Activated CD4-positive, alpha-beta memory T cell treated with anti-CD3 and anti-CD28 coated beads, Interleukin-2, amount 10 ng/mL, durations not matched to agents 7 days and 5 days (primary cell): ENCODE data around the gene CIB4. TPM values are rescaled to one million over a fixed set of nuclear protein-coding genes. Genes with fewer than 3 reads are reported as not detected.

Source experiments
- CTCF ChIA-PET: fragments of 350-600 bp; sonication (Branson Sonifier 250); formaldehyde crosslinking; loops from one replicate; lab custom pipeline; 2021; ENCODE audit warnings: antibody characterized with exemption, inconsistent platforms; lab: Charles Lee
- POLR2A ChIA-PET: fragments of 350-600 bp; sonication (Branson Sonifier 250); formaldehyde crosslinking; loops from one replicate; lab custom pipeline; 2021; ENCODE audit warnings: antibody characterized with exemption; lab: Charles Lee
- DNase-seq: peaks from one replicate; pipeline ENCODE4 v3.0.0-alpha.2; 2020
- H3K27ac Mint-ChIP-seq: one replicate; pipeline ENCODE4 v1.8.0; 2021; ENCODE audit warnings: mild to moderate bottlenecking, mixed read lengths
- H3K27me3 Mint-ChIP-seq: one replicate; pipeline ENCODE4 v1.8.0; 2021; ENCODE audit warnings: mixed read lengths
- H3K36me3 Mint-ChIP-seq: one replicate; pipeline ENCODE4 v1.8.0; 2021; ENCODE audit warnings: low read depth, mixed read lengths
- H3K4me1 Mint-ChIP-seq: one replicate; pipeline ENCODE4 v1.8.0; 2021; ENCODE audit warnings: mixed read lengths
- H3K4me3 Mint-ChIP-seq: one replicate; pipeline ENCODE4 v1.8.0; 2021; ENCODE audit warnings: mild to moderate bottlenecking, mixed read lengths
- H3K9me3 Mint-ChIP-seq: one replicate; pipeline ENCODE4 v1.8.0; 2021; ENCODE audit warnings: mixed read lengths
- total RNA-seq, 2 experiments: library from RNA; stranded (reverse); gene quantifications; one replicate each; pipeline ENCODE4 v1.2.3, GENCODE V29; 2021

The CIB4 gene
- total RNA-seq, 2 experiments from 2014 or later, result not detected

- Mint-ChIP-seq H3K9me3 (no peaks in the 10 kb centered on the region), H3K4me3 (no peak overlapping the region)
- POLR2A ChIA-PET, result no interaction called here
Measured at GRCh38 chr2:26632624-26633185, 8.5 kb downstream of the CIB4 start.

GRCh38 chr2:26631401-26632170 is 9.6 kb downstream of the CIB4 start:
- Mint-ChIP-seq H3K9me3 (no peaks in the 10 kb centered on the region), H3K4me3 (no peak overlapping the region), H3K36me3 (no peaks in the 10 kb centered on the region), H3K27ac (no peak overlapping the region), H3K4me1 (no peaks in the 10 kb centered on the region), H3K27me3 (peaks cover 3% of the 10 kb centered on the region)
- DNase-seq, result no peak
- ChIA-PET CTCF (no interaction called here), POLR2A (no interaction called here)

More at GRCh38 chr2:26632624-26633185, 8.5 kb downstream of the CIB4 start:
- H3K27ac Mint-ChIP-seq, result no peak overlapping the region
- no peaks in the 10 kb centered on the region for H3K4me1 Mint-ChIP-seq
- no peaks in the 10 kb centered on the region for H3K36me3 Mint-ChIP-seq
- DNase-seq, result no peak
- H3K27me3 Mint-ChIP-seq, result peaks cover 3% of the 10 kb centered on the region
- CTCF ChIA-PET, result no interaction called here

GRCh38 chr2:26630669-26631360 is 10.4 kb downstream of the CIB4 start:
- Mint-ChIP-seq H3K27ac (no peak overlapping the region), H3K27me3 (peaks cover 3% of the 10 kb centered on the region), H3K4me1 (no peaks in the 10 kb centered on the region), H3K9me3 (no peaks in the 10 kb centered on the region), H3K4me3 (no peak overlapping the region), H3K36me3 (no peaks in the 10 kb centered on the region)
- ChIA-PET CTCF (no interaction called here), POLR2A (no interaction called here)
- DNase-seq, result no peak

GRCh38 chr2:26630235-26630634 is 10.9 kb downstream of the CIB4 start:
- POLR2A ChIA-PET, result no interaction called here
- no peak overlapping the region for H3K4me3 Mint-ChIP-seq
- DNase-seq, result no peak
- CTCF ChIA-PET, result no interaction called here
- H3K27me3 Mint-ChIP-seq, result peaks cover 3% of the 10 kb centered on the region
- no peaks in the 10 kb centered on the region for H3K9me3 Mint-ChIP-seq
- H3K27ac Mint-ChIP-seq, result no peak overlapping the region
- no peaks in the 10 kb centered on the region for H3K4me1 Mint-ChIP-seq
- H3K36me3 Mint-ChIP-seq, result no peaks in the 10 kb centered on the region

GRCh38 chr2:26629751-26630150 is 11.4 kb downstream of the CIB4 start:
- Mint-ChIP-seq H3K4me1 (no peaks in the 10 kb centered on the region), H3K27ac (no peak overlapping the region), H3K4me3 (no peak overlapping the region), H3K36me3 (no peaks in the 10 kb centered on the region), H3K9me3 (no peaks in the 10 kb centered on the region), H3K27me3 (peaks cover 3% of the 10 kb centered on the region)
- DNase-seq, result no peak
- ChIA-PET CTCF (no interaction called here), POLR2A (no interaction called here)

- Mint-ChIP-seq H3K9me3 (no peaks in the 10 kb centered on the region), H3K27me3 (peaks cover 3% of the 10 kb centered on the region), H3K36me3 (no peaks in the 10 kb centered on the region), H3K27ac (no peak overlapping the region), H3K4me3 (no peak overlapping the region), H3K4me1 (no peaks in the 10 kb centered on the region)
- no peak for DNase-seq
- CTCF ChIA-PET, result no interaction called here
- POLR2A ChIA-PET, result no interaction called here
Measured at GRCh38 chr2:26629346-26629630, 11.9 kb downstream of the CIB4 start.

- POLR2A ChIA-PET, result no interaction called here
- CTCF ChIA-PET, result no interaction called here
- Mint-ChIP-seq H3K27me3 (peaks cover 3% of the 10 kb centered on the region), H3K9me3 (no peaks in the 10 kb centered on the region), H3K36me3 (no peaks in the 10 kb centered on the region), H3K4me3 (no peak overlapping the region), H3K27ac (no peak overlapping the region), H3K4me1 (no peaks in the 10 kb centered on the region)
- no peak for DNase-seq
Measured at GRCh38 chr2:26628561-26629345, 12.4 kb downstream of the CIB4 start.

GRCh38 chr2:26627350-26628105 is 13.6 kb downstream of the CIB4 start:
- CTCF ChIA-PET, result no interaction called here
- DNase-seq, result no peak
- Mint-ChIP-seq H3K4me1 (no peaks in the 10 kb centered on the region), H3K4me3 (no peak overlapping the region), H3K27ac (no peak overlapping the region), H3K27me3 (peaks cover 3% of the 10 kb centered on the region), H3K36me3 (no peaks in the 10 kb centered on the region), H3K9me3 (no peaks in the 10 kb centered on the region)
- POLR2A ChIA-PET, result no interaction called here

- DNase-seq, result no peak
- no peaks in the 10 kb centered on the region for H3K4me1 Mint-ChIP-seq
- no peaks in the 10 kb centered on the region for H3K9me3 Mint-ChIP-seq
- no peaks in the 10 kb centered on the region for H3K36me3 Mint-ChIP-seq
- H3K27ac Mint-ChIP-seq, result no peak overlapping the region
- H3K4me3 Mint-ChIP-seq, result no peak overlapping the region
- H3K27me3 Mint-ChIP-seq, result peaks cover 5% of the 10 kb centered on the region
- ChIA-PET POLR2A (no interaction called here), CTCF (interaction anchor here (0.7 kb wide), 1 partner anchor 21 kb away, joined by 3 read pairs; no protein-coding TSS in a partner anchor)
Measured at GRCh38 chr2:26626606-26627005, 14.6 kb downstream of the CIB4 start.

GRCh38 chr2:26623541-26624495 is 17.3 kb downstream of the CIB4 start:
- H3K4me1 Mint-ChIP-seq, result no peaks in the 10 kb centered on the region
- H3K9me3 Mint-ChIP-seq, result no peaks in the 10 kb centered on the region
- no peak overlapping the region for H3K4me3 Mint-ChIP-seq
- peaks cover 14% of the 10 kb centered on the region for H3K27me3 Mint-ChIP-seq
- ChIA-PET CTCF (no interaction called here), POLR2A (no interaction called here)
- no peak overlapping the region for H3K27ac Mint-ChIP-seq
- no peaks in the 10 kb centered on the region for H3K36me3 Mint-ChIP-seq
- DNase-seq, result no peak

- peaks cover 16% of the 10 kb centered on the region for H3K27me3 Mint-ChIP-seq
- no peaks in the 10 kb centered on the region for H3K9me3 Mint-ChIP-seq
- no peaks in the 10 kb centered on the region for H3K36me3 Mint-ChIP-seq
- no peak overlapping the region for H3K27ac Mint-ChIP-seq
- DNase-seq, result no peak
- no peak overlapping the region for H3K4me3 Mint-ChIP-seq
- POLR2A ChIA-PET, result no interaction called here
- CTCF ChIA-PET, result no interaction called here
- H3K4me1 Mint-ChIP-seq, result no peaks in the 10 kb centered on the region
Measured at GRCh38 chr2:26621469-26622199, 19.5 kb downstream of the CIB4 start.
